IPS DF 4.7 (cell line): ENCODE results near the gene RFT1.
"Not testable (repeated sequence)": the region's sequence is repeated elsewhere in the genome, so short reads cannot be mapped to it uniquely, and the experiment has no call there.

Experiments
- DNase-seq: peaks from one replicate; pipeline ENCODE4 v3.0.0-alpha.2; 2013; ENCODE audit warnings: low spot score; ENCODE audit errors: extremely low read depth

RFT1 gene

DNA sequence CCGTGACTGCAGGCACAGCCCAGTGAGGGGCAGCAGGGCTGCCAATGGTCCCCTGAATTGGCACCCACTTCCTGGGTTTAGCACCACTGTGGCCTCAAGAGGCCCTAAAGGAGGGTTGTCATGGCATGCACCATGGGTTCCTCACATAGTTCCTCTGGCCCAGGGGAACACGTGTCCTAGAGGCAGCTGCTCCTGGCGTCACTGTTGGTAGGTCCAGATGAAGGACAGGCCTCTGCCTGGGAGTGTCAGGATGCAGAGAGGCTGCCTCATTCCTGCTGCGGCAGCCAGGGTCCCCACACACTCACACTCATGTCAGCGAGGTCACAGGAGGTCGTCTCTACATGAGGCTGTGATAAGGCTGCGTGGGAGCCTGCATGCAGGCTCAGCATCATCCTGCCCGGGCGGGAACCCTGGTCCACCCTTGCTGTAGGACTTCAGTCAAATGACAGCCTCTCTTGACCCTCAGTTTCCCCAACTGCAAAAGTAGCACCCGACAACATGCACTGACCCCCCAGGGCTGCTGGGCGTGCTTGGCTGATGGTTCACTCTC is 58.3 kb downstream of the RFT1 start:
- DNase-seq: no peak

DNA sequence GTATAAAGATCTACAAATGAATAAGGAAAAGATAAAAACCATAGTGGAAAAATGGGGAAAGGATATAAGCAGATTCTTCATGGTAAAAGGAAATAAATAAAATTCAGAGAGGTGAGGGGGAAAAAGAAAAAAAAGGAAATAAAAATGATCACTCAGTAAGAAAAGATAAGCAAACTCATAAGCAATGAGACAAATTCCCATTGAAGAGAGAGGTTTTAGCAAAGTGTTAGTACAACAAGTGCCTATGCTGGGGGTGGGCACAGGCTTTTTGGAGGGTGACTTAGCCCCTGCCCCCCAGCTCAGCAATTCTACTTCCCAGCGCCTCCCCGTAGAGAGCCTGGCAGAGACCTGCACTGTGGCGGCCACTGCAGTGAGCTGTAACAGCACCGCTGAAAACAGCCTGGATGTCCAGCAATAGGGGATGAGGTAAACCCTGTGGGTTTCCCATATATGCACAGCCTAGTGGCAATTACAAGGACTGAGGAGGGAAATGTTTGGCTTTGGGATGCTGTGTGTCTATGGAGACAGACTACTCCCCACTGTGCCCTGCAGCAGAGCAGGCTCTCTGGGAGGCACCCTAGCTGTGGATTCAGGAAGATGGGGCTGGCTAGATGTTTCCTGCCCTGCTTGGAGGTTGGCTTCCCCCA is 60.7 kb downstream of the RFT1 start:
- DNase-seq: no peak

DNA sequence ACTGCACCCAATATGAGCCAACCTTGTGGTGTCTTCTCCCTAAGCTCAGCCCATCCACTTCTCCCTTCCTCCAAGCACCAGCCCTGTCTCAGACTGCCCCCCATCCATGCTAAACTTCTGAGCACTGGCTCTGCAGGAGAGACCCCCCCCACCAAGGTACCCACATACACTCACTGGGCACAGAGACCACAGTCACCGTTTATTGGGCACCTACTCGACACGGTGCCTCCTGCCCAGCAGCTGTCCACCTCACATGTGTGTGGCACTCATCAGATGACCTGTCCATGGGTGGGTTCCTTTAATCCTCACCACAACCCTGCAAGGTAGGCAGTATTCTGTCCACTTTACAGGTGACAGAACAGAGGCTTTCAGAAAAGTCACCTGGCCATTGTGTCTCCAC is 62.1 kb downstream of the RFT1 start:
- no peak for DNase-seq

DNA sequence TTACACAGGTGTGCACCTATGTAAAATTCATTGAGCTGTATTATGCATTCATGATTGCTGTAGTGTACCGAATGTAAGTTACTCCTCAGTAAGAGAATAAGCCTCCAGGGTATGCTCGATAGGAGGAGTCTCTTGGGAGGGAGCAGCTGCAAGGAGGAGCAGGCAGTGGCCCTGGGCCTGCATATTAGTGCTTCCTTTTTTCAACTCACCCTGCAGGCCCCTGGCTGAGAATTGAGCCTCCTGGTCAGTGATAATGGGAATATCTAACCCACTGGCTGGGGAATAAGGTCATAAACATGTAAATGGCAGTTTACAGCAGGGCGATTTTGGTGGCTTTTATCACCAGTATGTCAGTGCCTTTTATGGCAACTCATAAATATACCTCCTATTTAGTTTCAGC is 62.7 kb downstream of the RFT1 start:
- no peak for DNase-seq

- DNase-seq: no peak
Measured at GRCh38 chr3:53065841-53066480, 64.3 kb downstream of the RFT1 start.

DNA sequence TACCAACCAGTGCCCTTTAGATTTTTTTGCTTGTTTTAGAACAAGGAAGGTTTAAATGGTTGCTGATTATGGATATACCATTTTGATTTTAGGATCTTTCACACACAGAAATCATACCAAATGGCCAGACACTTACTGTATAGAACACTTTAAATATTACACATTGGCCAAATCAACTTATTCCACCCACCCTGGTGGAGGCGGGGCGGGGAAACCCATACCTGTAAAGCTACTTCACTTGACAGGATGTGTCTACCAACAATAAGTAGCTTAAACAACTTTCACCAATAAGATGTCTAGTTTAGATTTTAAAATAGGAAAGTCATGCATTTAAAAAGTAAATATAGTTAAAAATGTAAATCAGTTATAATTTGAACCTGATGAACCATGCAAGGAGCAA is 67.3 kb downstream of the RFT1 start:
- DNase-seq: no peak

- DNase-seq: no peak
Measured at GRCh38 chr3:53056442-53056841, 73.8 kb downstream of the RFT1 start.

- DNase-seq: not testable (repeated sequence)
Measured at GRCh38 chr3:53054233-53054632, 76.0 kb downstream of the RFT1 start.

DNA sequence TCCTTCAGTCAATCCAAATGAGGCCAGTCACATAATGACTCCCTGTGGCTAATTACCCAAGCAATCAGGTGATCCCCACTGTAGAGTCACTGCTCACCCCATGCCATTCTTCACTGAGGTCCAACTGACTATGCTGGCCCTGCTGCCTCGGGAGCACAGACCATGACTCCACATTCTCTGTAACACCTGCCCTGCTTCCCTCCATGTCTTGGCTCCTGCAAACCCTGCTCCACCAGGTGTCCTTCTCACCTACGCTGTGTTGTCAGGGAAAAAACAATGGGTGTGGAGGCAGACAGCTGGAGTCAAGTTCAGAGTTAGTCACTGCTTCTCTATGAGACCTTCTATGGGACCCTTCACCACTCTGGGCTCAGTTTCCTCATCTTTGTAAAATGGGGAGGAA is 78.3 kb downstream of the RFT1 start:
- no peak for DNase-seq

DNA sequence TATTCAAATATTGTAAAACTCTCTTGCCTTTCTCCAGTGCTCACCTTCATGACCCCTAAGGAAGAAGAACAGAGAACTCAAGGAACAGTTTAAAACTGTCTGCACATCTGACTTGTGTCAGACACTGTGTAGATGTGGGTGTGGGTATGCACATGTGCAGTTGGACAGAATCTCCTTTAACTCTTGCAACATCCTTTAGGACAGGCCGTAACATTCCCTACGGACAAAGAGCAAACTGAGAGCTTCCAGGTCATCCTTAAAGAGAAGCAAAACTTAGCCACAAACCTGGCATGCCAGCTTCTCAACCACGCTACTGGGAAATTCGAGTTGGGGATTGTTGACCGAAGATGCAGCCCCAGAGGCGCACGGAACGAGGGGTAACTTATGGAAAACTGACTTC is 80.2 kb downstream of the RFT1 start:
- DNase-seq: no peak

GRCh38 chr3:53046171-53047170 is 83.8 kb downstream of the RFT1 start:
- no peak for DNase-seq

GRCh38 chr3:53045518-53046170 is 84.6 kb downstream of the RFT1 start, which contains the start of gene SFMBT1:
TSS of gene SFMBT1 (minus strand) at chr3:53046073. CDS start at chr3:52969128, 76,945 bp downstream.
- DNase-seq: no peak

- no peak for DNase-seq
Measured at GRCh38 chr3:53044711-53045517, 85.3 kb downstream of the RFT1 start.

DNA sequence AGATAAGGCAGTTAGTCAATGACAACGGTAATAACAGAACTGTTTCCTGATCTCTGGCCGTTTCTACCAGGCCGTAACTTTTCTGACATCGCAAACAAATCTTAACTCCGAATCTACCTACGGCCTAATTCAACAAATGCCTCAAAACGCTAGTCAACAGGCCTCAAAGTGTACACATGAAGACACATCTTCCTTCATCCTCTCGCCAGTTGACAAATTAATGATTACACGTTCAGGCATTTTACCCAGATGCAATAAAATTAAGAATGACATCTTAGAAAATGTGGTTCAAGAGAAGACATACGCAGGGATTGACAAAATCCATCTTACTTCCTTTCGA is 85.9 kb downstream of the RFT1 start:
- no peak for DNase-seq

GRCh38 chr3:53043738-53044137 is 86.5 kb downstream of the RFT1 start:
- DNase-seq: no peak

DNA sequence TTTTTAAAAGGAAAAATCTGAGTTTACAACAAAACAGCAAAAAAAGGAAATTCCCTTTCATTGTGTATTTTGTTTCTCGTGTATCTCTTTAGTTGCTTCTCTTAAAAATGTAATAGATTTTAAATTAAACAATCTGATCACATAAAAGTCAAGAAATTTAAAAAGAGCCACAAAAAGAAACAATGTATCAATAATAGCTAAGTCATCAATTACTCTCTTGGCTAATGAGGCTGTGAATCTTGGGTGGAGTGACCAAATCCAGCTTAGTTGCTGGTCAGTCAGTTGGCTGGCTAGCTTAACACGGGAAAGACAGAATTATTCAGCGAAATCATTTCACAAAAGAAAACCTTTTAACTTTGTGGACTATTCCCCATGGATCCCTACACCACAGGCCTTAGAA is 87.6 kb downstream of the RFT1 start:
- DNase-seq: no peak

DNA sequence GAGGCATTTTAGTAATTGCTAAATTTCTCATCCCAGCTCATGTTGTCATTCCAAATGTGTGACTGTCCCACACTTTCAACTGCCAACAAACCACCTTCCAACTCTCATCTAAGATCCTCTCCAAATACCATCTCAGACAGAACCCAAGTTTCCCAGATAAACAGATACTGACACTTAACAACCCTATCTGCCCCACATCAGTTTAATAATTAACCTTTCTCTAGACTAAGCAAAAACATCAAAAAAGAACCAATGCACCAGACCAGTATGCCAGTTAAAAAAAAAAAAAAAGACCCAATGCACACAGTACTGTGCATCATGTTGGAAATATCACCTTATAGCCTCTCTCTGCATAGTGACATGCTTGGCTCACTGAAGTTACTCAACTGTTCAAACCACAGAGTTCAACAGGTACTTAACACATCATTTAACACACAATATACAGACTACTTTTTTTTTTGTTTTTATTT is 89.8 kb downstream of the RFT1 start:
- no peak for DNase-seq

GRCh38 chr3:53039376-53039752 is 90.9 kb downstream of the RFT1 start:
- no peak for DNase-seq

DNA sequence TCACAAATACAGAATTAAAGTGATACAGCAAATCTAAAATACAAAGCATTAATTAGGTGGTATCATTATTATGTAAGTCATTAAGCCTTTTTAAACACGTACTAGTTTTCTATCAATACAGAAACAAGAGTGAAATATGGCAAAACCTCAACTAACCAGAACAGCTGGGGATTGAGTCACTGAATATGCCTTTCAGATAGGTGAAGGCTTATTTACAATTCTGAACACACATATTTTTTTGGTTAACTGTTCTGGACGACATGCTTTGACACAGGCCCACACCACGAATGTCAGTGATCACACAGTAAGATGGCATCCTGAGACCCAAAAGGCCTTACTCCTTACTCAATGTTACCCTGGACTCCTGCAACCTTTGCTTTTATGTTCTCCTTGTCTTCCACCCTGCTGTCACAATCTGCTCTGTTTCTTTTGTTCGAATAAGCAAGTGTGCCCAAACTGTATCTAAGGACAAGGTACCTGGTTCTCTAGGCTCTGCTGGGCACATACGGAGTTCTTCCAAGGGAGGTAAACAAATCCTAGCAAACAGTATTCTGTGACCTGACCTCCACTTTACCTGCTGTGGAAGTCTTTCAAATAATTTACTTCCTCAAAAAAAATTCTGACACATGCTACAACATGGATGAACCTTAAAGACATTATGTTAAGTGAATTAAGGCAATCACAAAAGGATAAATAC is 91.4 kb downstream of the RFT1 start:
- DNase-seq: no peak
